ENCODE data around the gene ADAMTS17. TPM values are rescaled to one million over a fixed set of nuclear protein-coding genes. Genes with fewer than 3 reads are reported as not detected.

ADAMTS17 gene
- total RNA-seq, 1 donor from 2014 or later = 0.99 TPM

- DNase-seq = no peak
- H3K27me3 ChIP-seq (ENCODE audit: low read depth) = no peaks in the 10 kb centered on the region
- H3K36me3 ChIP-seq = no peaks in the 10 kb centered on the region
- intact Hi-C loops (cut with micrococcal nuclease) = no loop called here
- no peak for TF ChIP-seq CTCF (IDR thresholded peaks at IDR 0.05; ENCODE audit: borderline replicate concordance)
- H3K4me3 ChIP-seq = no peak overlapping the region
- H3K9me3 ChIP-seq (replicated peaks) = no peaks in the 10 kb centered on the region
- H3K4me1 ChIP-seq = no peaks in the 10 kb centered on the region
- no peak overlapping the region for H3K27ac ChIP-seq (replicated peaks)
Measured at GRCh38 chr15:100255644-100256043, 86.1 kb downstream of the ADAMTS17 start.

DNA sequence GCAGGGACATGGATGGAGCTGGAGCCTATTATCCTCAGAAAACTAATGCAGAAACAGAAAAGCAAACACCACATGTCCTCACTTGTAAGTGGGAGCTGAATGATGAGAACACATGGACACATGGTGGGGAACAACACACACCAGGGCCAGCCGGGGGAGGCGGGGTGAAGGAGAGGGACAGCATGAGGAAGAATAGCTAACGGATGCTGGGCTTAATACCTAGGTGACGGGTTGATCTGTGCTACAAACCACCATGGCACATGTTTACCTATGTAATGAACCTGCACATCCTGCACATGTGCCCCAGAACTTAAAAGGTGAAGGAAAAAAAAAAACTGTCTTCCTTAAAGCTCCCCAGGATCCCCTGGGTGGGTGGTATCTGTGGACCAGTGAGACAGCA, 87.1 kb downstream of the ADAMTS17 start:
- no peaks in the 10 kb centered on the region for H3K4me1 ChIP-seq
- intact Hi-C loops (cut with micrococcal nuclease) = no loop called here
- no peaks in the 10 kb centered on the region for H3K9me3 ChIP-seq (replicated peaks)
- no peaks in the 10 kb centered on the region for H3K36me3 ChIP-seq
- H3K27me3 ChIP-seq (ENCODE audit: low read depth) = no peaks in the 10 kb centered on the region
- no peak for TF ChIP-seq CTCF (IDR thresholded peaks at IDR 0.05; ENCODE audit: borderline replicate concordance)
- H3K27ac ChIP-seq (replicated peaks) = no peak overlapping the region
- no peak for DNase-seq
- H3K4me3 ChIP-seq = no peak overlapping the region

DNA sequence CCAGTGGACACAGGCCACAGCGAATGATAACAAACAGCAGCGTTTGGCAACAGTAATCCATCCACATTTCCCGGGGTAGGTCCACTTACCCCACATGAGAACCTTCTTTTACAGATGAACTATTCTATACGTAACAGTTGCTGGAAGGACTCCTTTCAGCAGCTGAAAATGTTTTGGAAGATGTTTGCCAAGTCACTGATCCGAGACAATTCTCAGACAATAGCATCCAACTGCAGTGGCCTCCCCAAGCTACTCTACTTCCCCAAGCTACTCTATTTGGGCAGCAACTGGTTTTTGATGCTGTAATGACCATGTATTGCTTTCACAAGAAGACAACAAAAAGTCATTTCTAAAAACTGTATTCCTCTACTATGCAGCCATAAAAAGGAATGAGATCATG, 87.5 kb downstream of the ADAMTS17 start:
- DNase-seq = no peak
- Histone ChIP-seq H3K4me1 (no peaks in the 10 kb centered on the region), H3K27ac (replicated peaks) (no peak overlapping the region), H3K36me3 (no peaks in the 10 kb centered on the region), H3K4me3 (no peak overlapping the region), H3K9me3 (replicated peaks) (no peaks in the 10 kb centered on the region), H3K27me3 (ENCODE audit: low read depth) (no peaks in the 10 kb centered on the region)
- intact Hi-C loops (cut with micrococcal nuclease) = no loop called here
- TF ChIP-seq CTCF (IDR thresholded peaks at IDR 0.05; ENCODE audit: borderline replicate concordance) = no peak

GRCh38 chr15:100253640-100254039, 88.1 kb downstream of the ADAMTS17 start:
- intact Hi-C loops (cut with micrococcal nuclease) = no loop called here
- Histone ChIP-seq H3K4me1 (no peaks in the 10 kb centered on the region), H3K27ac (replicated peaks) (no peak overlapping the region), H3K36me3 (no peaks in the 10 kb centered on the region), H3K4me3 (no peak overlapping the region), H3K9me3 (replicated peaks) (no peaks in the 10 kb centered on the region), H3K27me3 (ENCODE audit: low read depth) (no peaks in the 10 kb centered on the region)
- no peak for DNase-seq
- no peak for TF ChIP-seq CTCF (IDR thresholded peaks at IDR 0.05; ENCODE audit: borderline replicate concordance)

GRCh38 chr15:100252779-100253417, 88.9 kb downstream of the ADAMTS17 start:
- no peak overlapping the region for H3K4me3 ChIP-seq
- DNase-seq = no peak
- intact Hi-C loops (cut with micrococcal nuclease) = no loop called here
- no peak overlapping the region for H3K27ac ChIP-seq (replicated peaks)
- TF ChIP-seq CTCF (IDR thresholded peaks at IDR 0.05; ENCODE audit: borderline replicate concordance) = no peak
- no peaks in the 10 kb centered on the region for H3K9me3 ChIP-seq (replicated peaks)
- no peaks in the 10 kb centered on the region for H3K27me3 ChIP-seq (ENCODE audit: low read depth)
- no peaks in the 10 kb centered on the region for H3K36me3 ChIP-seq
- H3K4me1 ChIP-seq = no peaks in the 10 kb centered on the region
